SK-N-SH treated with all-trans-retinoic acid at 6 μM for 48 hours (cell line): Measurements from ENCODE around the gene CLVS2.

Source experiments
- ARNTL ChIP-seq: fragments of 450-650 bp; formaldehyde crosslinking; IDR thresholded peaks from 2 replicates; pipeline ENCODE4 v1.5.0; 2020; ENCODE audit warnings: low read depth, mild to moderate bottlenecking, moderate library complexity, borderline replicate concordance
- BACH2 ChIP-seq: fragments of 250-450 bp; sonication (Bioruptor Pico); IDR thresholded peaks from 2 replicates; pipeline ENCODE4 v1.9.0; 2021; ENCODE audit warnings: mild to moderate bottlenecking, borderline replicate concordance
- CSRNP3 ChIP-seq: fragments of 250-450 bp; sonication (Bioruptor Pico); IDR thresholded peaks from 2 replicates; pipeline ENCODE4 v1.5.1; 2021; ENCODE audit warnings: mild to moderate bottlenecking, moderate library complexity
- ZFP30 ChIP-seq: fragments of 450-650 bp; formaldehyde crosslinking; IDR thresholded peaks from 2 replicates; pipeline ENCODE4 v1.5.0; 2022; ENCODE audit warnings: mild to moderate bottlenecking, moderate library complexity

GRCh38 chr6:123030282-123030681 is 34.2 kb downstream of the CLVS2 start:
- TF ChIP-seq ARNTL (CRISPR knock-in tag) (no peak), BACH2 (CRISPR knock-in tag) (no peak), CSRNP3 (CRISPR knock-in tag) (no peak), ZFP30 (CRISPR knock-in tag) (no peak)
